ENCODE results near the gene ST8SIA4.

ST8SIA4 gene

GRCh38 chr5:100775533-100775855, 127.6 kb downstream of the ST8SIA4 start:
- Histone ChIP-seq H3K4me3 (ENCODE audit: low read depth in 1 of 5, low read length in 5 of 5) (no peak overlapping the region), H3K4me1 (ENCODE audit: control insufficient read depth in 5 of 5, insufficient read depth in 5 of 5, low read length in 5 of 5) (peaks cover 0 to 14% (median 7%) of the 10 kb centered on the region in 5 donors), H3K36me3 (ENCODE audit: control insufficient read depth in 5 of 5, insufficient read depth in 5 of 5, low read length in 5 of 5) (no peaks in the 10 kb centered on the region), H3K27ac (ENCODE audit: low read depth, low read length) (no peak overlapping the region), H3K27me3 (ENCODE audit: control insufficient read depth in 5 of 5, insufficient read depth in 4 of 5, low read length in 5 of 5) (no peaks in the 10 kb centered on the region), H3K9ac (ENCODE audit: low read length in 5 of 5) (no peak overlapping the region), H3K9me3 (ENCODE audit: control insufficient read depth in 5 of 5, low read length in 5 of 5) (no peaks in the 10 kb centered on the region)

- no peaks in the 10 kb centered on the region for H3K27me3 ChIP-seq (ENCODE audit: control insufficient read depth in 5 of 5, insufficient read depth in 4 of 5, low read length in 5 of 5)
- no peak overlapping the region for H3K9ac ChIP-seq (ENCODE audit: low read length in 5 of 5)
- no peaks in the 10 kb centered on the region for H3K36me3 ChIP-seq (ENCODE audit: control insufficient read depth in 5 of 5, insufficient read depth in 5 of 5, low read length in 5 of 5)
- H3K27ac ChIP-seq (ENCODE audit: low read depth, low read length) = no peak overlapping the region
- H3K4me3 ChIP-seq (ENCODE audit: low read depth in 1 of 5, low read length in 5 of 5) = no peak overlapping the region
- H3K9me3 ChIP-seq (ENCODE audit: control insufficient read depth in 5 of 5, low read length in 5 of 5) = no peaks in the 10 kb centered on the region
- peaks cover 0 to 3% (median 0%) of the 10 kb centered on the region in 5 donors for H3K4me1 ChIP-seq (ENCODE audit: control insufficient read depth in 5 of 5, insufficient read depth in 5 of 5, low read length in 5 of 5)
These were observed 130.5 kb downstream of the ST8SIA4 start for GRCh38 chr5:100772548-100772947.

- Histone ChIP-seq H3K9ac (ENCODE audit: low read length in 5 of 5) (no peak overlapping the region), H3K27me3 (ENCODE audit: control insufficient read depth in 5 of 5, insufficient read depth in 4 of 5, low read length in 5 of 5) (no peaks in the 10 kb centered on the region), H3K4me1 (ENCODE audit: control insufficient read depth in 5 of 5, insufficient read depth in 5 of 5, low read length in 5 of 5) (no peaks in the 10 kb centered on the region), H3K36me3 (ENCODE audit: control insufficient read depth in 5 of 5, insufficient read depth in 5 of 5, low read length in 5 of 5) (no peaks in the 10 kb centered on the region), H3K27ac (ENCODE audit: low read depth, low read length) (no peak overlapping the region), H3K4me3 (ENCODE audit: low read depth in 1 of 5, low read length in 5 of 5) (no peak overlapping the region), H3K9me3 (ENCODE audit: control insufficient read depth in 5 of 5, low read length in 5 of 5) (no peaks in the 10 kb centered on the region)
These were observed 131.1 kb downstream of the ST8SIA4 start for GRCh38 chr5:100772006-100772405.

GRCh38 chr5:100771181-100771580, 131.9 kb downstream of the ST8SIA4 start:
- H3K9me3 ChIP-seq (ENCODE audit: control insufficient read depth in 5 of 5, low read length in 5 of 5) = no peaks in the 10 kb centered on the region
- no peaks in the 10 kb centered on the region for H3K36me3 ChIP-seq (ENCODE audit: control insufficient read depth in 5 of 5, insufficient read depth in 5 of 5, low read length in 5 of 5)
- no peaks in the 10 kb centered on the region for H3K27me3 ChIP-seq (ENCODE audit: control insufficient read depth in 5 of 5, insufficient read depth in 4 of 5, low read length in 5 of 5)
- H3K9ac ChIP-seq (ENCODE audit: low read length in 5 of 5) = no peak overlapping the region
- H3K4me1 ChIP-seq (ENCODE audit: control insufficient read depth in 5 of 5, insufficient read depth in 5 of 5, low read length in 5 of 5) = no peaks in the 10 kb centered on the region
- H3K4me3 ChIP-seq (ENCODE audit: low read depth in 1 of 5, low read length in 5 of 5) = no peak overlapping the region
- no peak overlapping the region for H3K27ac ChIP-seq (ENCODE audit: low read depth, low read length)

- Histone ChIP-seq H3K27ac (ENCODE audit: low read depth, low read length) (no peak overlapping the region), H3K9ac (ENCODE audit: low read length in 5 of 5) (no peak overlapping the region), H3K27me3 (ENCODE audit: control insufficient read depth in 5 of 5, insufficient read depth in 4 of 5, low read length in 5 of 5) (no peaks in the 10 kb centered on the region), H3K4me3 (ENCODE audit: low read depth in 1 of 5, low read length in 5 of 5) (no peak overlapping the region), H3K4me1 (ENCODE audit: control insufficient read depth in 5 of 5, insufficient read depth in 5 of 5, low read length in 5 of 5) (no peaks in the 10 kb centered on the region), H3K36me3 (ENCODE audit: control insufficient read depth in 5 of 5, insufficient read depth in 5 of 5, low read length in 5 of 5) (no peaks in the 10 kb centered on the region), H3K9me3 (ENCODE audit: control insufficient read depth in 5 of 5, low read length in 5 of 5) (no peaks in the 10 kb centered on the region)
These were observed 134.9 kb downstream of the ST8SIA4 start for GRCh38 chr5:100768221-100768620.

- H3K36me3 ChIP-seq (ENCODE audit: control insufficient read depth in 5 of 5, insufficient read depth in 5 of 5, low read length in 5 of 5) = no peaks in the 10 kb centered on the region
- H3K9me3 ChIP-seq (ENCODE audit: control insufficient read depth in 5 of 5, low read length in 5 of 5) = no peaks in the 10 kb centered on the region
- H3K9ac ChIP-seq (ENCODE audit: low read length in 5 of 5) = no peak overlapping the region
- no peak overlapping the region for H3K27ac ChIP-seq (ENCODE audit: low read depth, low read length)
- no peak overlapping the region for H3K4me3 ChIP-seq (ENCODE audit: low read depth in 1 of 5, low read length in 5 of 5)
- H3K27me3 ChIP-seq (ENCODE audit: control insufficient read depth in 5 of 5, insufficient read depth in 4 of 5, low read length in 5 of 5) = no peaks in the 10 kb centered on the region
- H3K4me1 ChIP-seq (ENCODE audit: control insufficient read depth in 5 of 5, insufficient read depth in 5 of 5, low read length in 5 of 5) = no peaks in the 10 kb centered on the region
These were observed 140.1 kb downstream of the ST8SIA4 start for GRCh38 chr5:100762995-100763394.

GRCh38 chr5:100762108-100762507, 141.0 kb downstream of the ST8SIA4 start:
- H3K4me3 ChIP-seq (ENCODE audit: low read depth in 1 of 5, low read length in 5 of 5) = no peak overlapping the region
- H3K27ac ChIP-seq (ENCODE audit: low read depth, low read length) = no peak overlapping the region
- H3K4me1 ChIP-seq (ENCODE audit: control insufficient read depth in 5 of 5, insufficient read depth in 5 of 5, low read length in 5 of 5) = no peaks in the 10 kb centered on the region
- no peaks in the 10 kb centered on the region for H3K9me3 ChIP-seq (ENCODE audit: control insufficient read depth in 5 of 5, low read length in 5 of 5)
- H3K9ac ChIP-seq (ENCODE audit: low read length in 5 of 5) = no peak overlapping the region
- H3K27me3 ChIP-seq (ENCODE audit: control insufficient read depth in 5 of 5, insufficient read depth in 4 of 5, low read length in 5 of 5) = no peaks in the 10 kb centered on the region
- H3K36me3 ChIP-seq (ENCODE audit: control insufficient read depth in 5 of 5, insufficient read depth in 5 of 5, low read length in 5 of 5) = no peaks in the 10 kb centered on the region

- H3K4me1 ChIP-seq (ENCODE audit: control insufficient read depth in 5 of 5, insufficient read depth in 5 of 5, low read length in 5 of 5) = no peaks in the 10 kb centered on the region
These were observed 141.9 kb downstream of the ST8SIA4 start for GRCh38 chr5:100761192-100761591.

GRCh38 chr5:100760688-100761087, 142.4 kb downstream of the ST8SIA4 start:
- Histone ChIP-seq H3K27me3 (ENCODE audit: control insufficient read depth in 5 of 5, insufficient read depth in 4 of 5, low read length in 5 of 5) (no peaks in the 10 kb centered on the region), H3K27ac (ENCODE audit: low read depth, low read length) (no peak overlapping the region), H3K9ac (ENCODE audit: low read length in 5 of 5) (no peak overlapping the region), H3K4me1 (ENCODE audit: control insufficient read depth in 5 of 5, insufficient read depth in 5 of 5, low read length in 5 of 5) (no peaks in the 10 kb centered on the region), H3K4me3 (ENCODE audit: low read depth in 1 of 5, low read length in 5 of 5) (no peak overlapping the region), H3K36me3 (ENCODE audit: control insufficient read depth in 5 of 5, insufficient read depth in 5 of 5, low read length in 5 of 5) (no peaks in the 10 kb centered on the region), H3K9me3 (ENCODE audit: control insufficient read depth in 5 of 5, low read length in 5 of 5) (no peaks in the 10 kb centered on the region)

More at GRCh38 chr5:100761192-100761591, 141.9 kb downstream of the ST8SIA4 start:
- no peak overlapping the region for H3K9ac ChIP-seq (ENCODE audit: low read length in 5 of 5)
- H3K27ac ChIP-seq (ENCODE audit: low read depth, low read length) = no peak overlapping the region
- H3K4me3 ChIP-seq (ENCODE audit: low read depth in 1 of 5, low read length in 5 of 5) = no peak overlapping the region
- no peaks in the 10 kb centered on the region for H3K36me3 ChIP-seq (ENCODE audit: control insufficient read depth in 5 of 5, insufficient read depth in 5 of 5, low read length in 5 of 5)
- H3K9me3 ChIP-seq (ENCODE audit: control insufficient read depth in 5 of 5, low read length in 5 of 5) = no peaks in the 10 kb centered on the region
- no peaks in the 10 kb centered on the region for H3K27me3 ChIP-seq (ENCODE audit: control insufficient read depth in 5 of 5, insufficient read depth in 4 of 5, low read length in 5 of 5)

- Histone ChIP-seq H3K27me3 (ENCODE audit: control insufficient read depth in 5 of 5, insufficient read depth in 4 of 5, low read length in 5 of 5) (no peaks in the 10 kb centered on the region), H3K9me3 (ENCODE audit: control insufficient read depth in 5 of 5, low read length in 5 of 5) (no peaks in the 10 kb centered on the region), H3K9ac (ENCODE audit: low read length in 5 of 5) (no peak overlapping the region), H3K27ac (ENCODE audit: low read depth, low read length) (no peak overlapping the region), H3K36me3 (ENCODE audit: control insufficient read depth in 5 of 5, insufficient read depth in 5 of 5, low read length in 5 of 5) (no peaks in the 10 kb centered on the region), H3K4me3 (ENCODE audit: low read depth in 1 of 5, low read length in 5 of 5) (no peak overlapping the region), H3K4me1 (ENCODE audit: control insufficient read depth in 5 of 5, insufficient read depth in 5 of 5, low read length in 5 of 5) (peaks cover 0 to 4% (median 0%) of the 10 kb centered on the region in 5 donors)
These were observed 144.3 kb downstream of the ST8SIA4 start for GRCh38 chr5:100758780-100759179.

GRCh38 chr5:100758306-100758705, 144.8 kb downstream of the ST8SIA4 start:
- no peak overlapping the region for H3K4me3 ChIP-seq (ENCODE audit: low read depth in 1 of 5, low read length in 5 of 5)
- H3K4me1 ChIP-seq (ENCODE audit: control insufficient read depth in 5 of 5, insufficient read depth in 5 of 5, low read length in 5 of 5) = peaks cover 0 to 4% (median 0%) of the 10 kb centered on the region in 5 donors
- no peaks in the 10 kb centered on the region for H3K27me3 ChIP-seq (ENCODE audit: control insufficient read depth in 5 of 5, insufficient read depth in 4 of 5, low read length in 5 of 5)

More at GRCh38 chr5:100758306-100758705, 144.8 kb downstream of the ST8SIA4 start:
- H3K27ac ChIP-seq (ENCODE audit: low read depth, low read length) = no peak overlapping the region
- H3K9me3 ChIP-seq (ENCODE audit: control insufficient read depth in 5 of 5, low read length in 5 of 5) = no peaks in the 10 kb centered on the region
- H3K36me3 ChIP-seq (ENCODE audit: control insufficient read depth in 5 of 5, insufficient read depth in 5 of 5, low read length in 5 of 5) = no peaks in the 10 kb centered on the region
- H3K9ac ChIP-seq (ENCODE audit: low read length in 5 of 5) = no peak overlapping the region
